ENCODE data around the gene CCR4.
"Not testable (repeated sequence)": the region's sequence is repeated elsewhere in the genome, so short reads cannot be mapped to it uniquely, and the experiment has no call there.

The CCR4 gene

GRCh38 chr3:32983124-32983523, 31.7 kb downstream of the CCR4 start:
- no peak for DNase-seq (ENCODE audit: low spot score)

DNA sequence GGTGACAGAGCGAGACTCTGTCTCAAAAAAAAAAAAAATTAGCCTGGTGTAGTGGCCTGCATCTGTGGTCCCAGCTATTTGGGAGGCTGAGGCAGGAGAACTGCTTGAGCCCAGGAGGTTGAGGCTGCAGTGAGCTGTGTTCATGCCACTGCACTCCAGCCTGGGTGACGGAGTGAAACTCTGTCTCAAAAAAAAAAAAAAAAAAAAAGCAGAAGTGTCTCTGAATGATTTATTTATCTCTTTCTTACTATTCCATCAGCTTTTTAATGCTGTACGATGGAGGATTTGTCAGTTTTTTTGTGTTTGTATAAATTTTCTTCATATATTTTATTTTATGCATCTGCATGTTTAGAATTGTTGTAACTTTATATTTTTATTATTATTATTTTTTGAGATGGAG, 33.5 kb downstream of the CCR4 start:
- not testable (repeated sequence) for DNase-seq (ENCODE audit: low spot score)

GRCh38 chr3:32989171-32989570, 37.7 kb downstream of the CCR4 start:
- DNase-seq (ENCODE audit: low spot score): no peak

- no peak for DNase-seq (ENCODE audit: low spot score)
Measured at GRCh38 chr3:32990116-32990515, 38.7 kb downstream of the CCR4 start.

GRCh38 chr3:32991781-32992180, 40.3 kb downstream of the CCR4 start:
- DNase-seq (ENCODE audit: low spot score): no peak

GRCh38 chr3:32992310-32992686, 40.9 kb downstream of the CCR4 start:
- no peak for DNase-seq (ENCODE audit: low spot score)

- DNase-seq (ENCODE audit: low spot score): no peak
Measured at GRCh38 chr3:32994045-32994444, 42.6 kb downstream of the CCR4 start.

- DNase-seq (ENCODE audit: low spot score): no peak
Measured at GRCh38 chr3:32995098-32995497, 43.7 kb downstream of the CCR4 start.

DNA sequence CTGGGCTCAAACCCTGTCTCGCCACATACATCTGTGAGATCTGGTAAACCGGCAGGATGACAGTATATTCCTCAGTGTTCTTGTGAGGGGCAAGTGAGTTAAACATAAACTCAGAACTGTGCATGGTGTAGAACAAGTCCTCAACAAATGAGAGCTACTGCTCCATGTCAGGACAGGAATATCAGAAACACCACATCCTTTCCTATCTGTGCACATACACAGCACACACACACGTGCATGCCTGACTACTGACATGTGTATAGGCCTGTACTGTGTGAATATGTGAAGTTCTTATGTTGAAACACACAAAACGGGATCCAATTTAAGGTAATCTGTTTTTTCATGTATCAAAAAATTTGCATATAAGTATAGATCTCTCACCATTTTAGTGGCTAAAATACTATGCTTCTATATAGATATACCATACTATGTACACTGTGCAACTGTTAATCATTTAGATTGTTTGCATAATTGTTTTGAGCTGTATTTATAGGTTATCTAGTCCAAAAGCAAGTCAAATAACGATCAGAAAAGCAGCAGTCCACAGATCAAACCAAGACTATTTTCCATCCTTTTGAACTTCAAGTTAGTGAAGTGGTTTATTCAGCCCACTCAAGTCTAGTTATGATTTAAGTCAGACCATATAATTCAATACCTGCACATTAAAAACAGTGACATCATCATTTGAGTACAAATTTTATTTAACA, 44.8 kb downstream of the CCR4 start:
- no peak for DNase-seq (ENCODE audit: low spot score)

DNA sequence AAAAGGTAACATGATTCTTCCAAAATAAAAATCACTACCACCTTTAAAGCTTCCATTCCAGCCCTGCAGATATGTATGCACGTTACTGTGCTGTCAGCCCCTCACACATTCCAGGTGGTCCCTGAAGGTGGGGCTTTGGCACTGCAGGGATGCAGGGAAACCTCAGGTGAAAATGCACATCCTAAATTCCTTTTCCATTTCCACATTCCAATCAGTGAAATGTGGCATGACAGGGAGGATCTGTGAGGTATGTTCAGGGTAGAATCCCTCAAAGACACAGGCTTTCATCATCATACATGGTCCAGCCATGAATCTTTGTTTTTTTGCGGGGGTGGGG, 45.3 kb downstream of the CCR4 start:
- DNase-seq (ENCODE audit: low spot score): no peak

DNA sequence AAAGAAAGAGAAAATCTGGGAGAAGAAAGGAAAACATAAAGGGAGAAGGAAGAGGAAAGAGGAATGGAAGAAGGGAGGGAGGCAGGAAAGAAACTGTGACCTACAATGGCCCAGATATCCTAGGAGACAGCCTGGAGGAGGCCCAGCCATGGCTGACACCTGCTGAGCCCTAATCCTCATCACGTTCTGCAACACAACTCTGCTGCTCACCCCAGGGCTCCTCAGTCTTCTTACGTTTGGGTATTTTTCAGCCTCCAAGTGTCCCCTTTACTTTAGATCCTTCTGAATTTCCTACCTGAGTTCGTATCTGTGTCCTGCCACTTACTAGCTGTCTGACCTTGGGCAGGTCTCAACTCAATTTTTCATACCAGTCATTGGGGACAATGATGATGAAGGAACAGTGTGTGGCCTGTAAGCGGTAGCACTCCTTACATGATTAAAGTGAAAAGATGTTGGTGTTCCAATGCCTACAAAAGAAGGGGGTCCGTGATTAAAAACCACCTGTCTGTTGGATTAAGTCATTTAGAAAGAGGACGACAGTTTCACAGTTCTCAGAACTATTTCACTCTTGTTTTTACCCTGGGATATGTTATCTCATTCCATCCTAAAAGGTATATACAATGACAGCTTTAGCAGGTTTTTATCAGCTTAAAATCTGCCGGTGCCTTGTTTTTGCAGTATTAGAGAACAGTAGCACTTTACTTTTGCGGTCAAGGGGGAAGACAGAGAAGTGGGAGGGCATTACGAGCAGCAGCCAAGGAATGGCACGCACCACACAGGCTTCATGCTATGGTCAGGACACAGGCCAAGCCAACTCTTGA, 47.4 kb downstream of the CCR4 start:
- DNase-seq (ENCODE audit: low spot score): no peak

- no peak for DNase-seq (ENCODE audit: low spot score)
Measured at GRCh38 chr3:33000691-33001385, 49.4 kb downstream of the CCR4 start.

- DNase-seq (ENCODE audit: low spot score): no peak
Measured at GRCh38 chr3:33001889-33002288, 50.4 kb downstream of the CCR4 start.

DNA sequence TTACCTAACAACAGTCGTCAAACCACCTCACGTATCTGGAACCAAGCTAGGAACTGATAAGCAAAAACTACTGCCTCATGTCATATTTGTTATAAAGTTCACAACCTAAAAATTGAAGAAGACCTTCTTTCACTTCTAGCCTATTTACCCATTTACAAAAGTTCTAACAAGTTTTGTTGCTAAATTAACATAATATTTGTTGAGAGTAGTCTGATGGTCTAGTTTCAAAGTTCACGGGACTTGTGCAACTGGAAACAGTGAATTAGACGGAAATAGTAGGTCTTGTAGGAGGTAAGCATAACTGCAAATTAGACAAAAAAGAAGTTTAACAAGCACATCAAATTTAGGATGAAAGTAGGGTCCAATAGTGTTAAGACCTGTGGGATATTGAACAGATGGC, 51.9 kb downstream of the CCR4 start:
- DNase-seq (ENCODE audit: low spot score): no peak

- no peak for DNase-seq (ENCODE audit: low spot score)
Measured at GRCh38 chr3:33004205-33004604, 52.8 kb downstream of the CCR4 start.

DNA sequence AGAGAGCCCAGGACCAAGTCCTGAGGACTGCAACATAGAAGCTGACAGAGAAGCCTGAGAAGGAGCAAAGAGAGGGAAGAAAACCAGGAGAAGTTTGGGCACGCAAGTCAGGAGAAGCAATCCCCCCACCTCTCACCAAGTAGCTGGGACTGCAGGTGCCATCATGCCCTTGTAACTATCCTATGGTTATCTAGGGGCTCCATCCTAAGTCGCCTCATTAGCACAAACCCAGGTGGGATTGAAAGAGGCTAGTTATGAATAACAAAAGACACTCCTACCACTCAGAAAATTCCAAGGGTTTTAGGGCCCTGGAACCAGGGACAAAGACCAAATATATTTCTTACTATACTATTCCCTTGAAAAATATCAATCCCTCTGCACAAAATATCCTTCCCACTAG, 53.5 kb downstream of the CCR4 start:
- no peak for DNase-seq (ENCODE audit: low spot score)

Data from HuH-7 (cell line).